GM18517 (cell line): Measurements from ENCODE around the gene PABPC1L.
A peak's percentile ranks its signal among the peaks of the same experiment; 100 is the strongest.
"Not testable (repeated sequence)": the region's sequence is repeated elsewhere in the genome, so short reads cannot be mapped to it uniquely, and the experiment has no call there.

Source experiments
- ATAC-seq: cut with Tn5 transposase; IDR thresholded peaks from one replicate; pipeline ENCODE4 v1.9.1; 2021; ENCODE audit warnings: mild to moderate bottlenecking, moderate library complexity; ENCODE audit not compliant: unreplicated experiment

PABPC1L gene

DNA sequence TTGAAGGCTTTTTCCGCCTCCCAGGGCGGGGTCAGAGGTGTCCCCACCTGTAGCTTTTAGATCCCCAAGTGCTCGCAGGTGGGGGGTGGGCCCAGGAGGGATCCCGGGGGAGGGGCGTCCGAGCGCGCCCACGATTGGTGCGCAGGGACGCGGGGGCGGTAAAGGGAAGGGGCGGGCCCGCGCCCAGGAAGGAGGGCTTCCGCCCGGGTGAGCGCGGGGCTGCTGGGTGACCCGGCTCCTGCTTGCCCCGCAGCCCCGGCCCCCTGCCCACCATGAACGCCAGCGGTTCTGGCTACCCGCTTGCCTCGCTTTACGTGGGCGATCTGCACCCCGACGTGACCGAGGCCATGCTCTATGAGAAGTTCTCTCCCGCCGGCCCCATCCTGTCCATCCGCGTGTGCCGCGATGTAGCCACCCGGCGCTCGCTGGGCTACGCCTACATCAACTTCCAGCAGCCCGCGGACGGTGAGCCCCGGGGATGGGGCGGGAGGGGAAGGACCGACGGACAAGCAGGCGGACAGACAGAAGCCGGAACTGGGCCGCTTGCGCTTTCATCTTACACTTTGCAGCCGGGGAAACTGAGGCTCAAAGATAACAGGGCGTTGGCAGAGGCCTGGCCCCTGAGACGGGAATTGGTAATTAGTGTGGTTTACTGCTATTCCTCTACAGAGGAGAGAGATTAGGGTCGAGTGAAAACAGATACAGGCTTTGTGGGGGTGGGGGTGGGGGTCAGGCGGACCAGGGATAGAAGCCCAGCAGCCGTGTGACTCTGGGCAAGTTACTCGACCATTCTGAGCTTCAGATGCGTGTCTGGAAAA lies at the start of gene PABPC1L:
PABPC1L (plus strand) TSS at position 189 of the 818 bp plus-strand sequence; CDS start at position 273, 84 bp downstream.
- ATAC-seq: peak; percentile 58

- no peak for ATAC-seq
Observed at GRCh38 chr20:44861531-44862006, 48.3 kb upstream of the PABPC1L start.

GRCh38 chr20:44862286-44862685 lies 47.6 kb upstream of the PABPC1L start:
- ATAC-seq: no peak

GRCh38 chr20:44863365-44864084 lies 46.3 kb upstream of the PABPC1L start:
- ATAC-seq: not testable (repeated sequence)

DNA sequence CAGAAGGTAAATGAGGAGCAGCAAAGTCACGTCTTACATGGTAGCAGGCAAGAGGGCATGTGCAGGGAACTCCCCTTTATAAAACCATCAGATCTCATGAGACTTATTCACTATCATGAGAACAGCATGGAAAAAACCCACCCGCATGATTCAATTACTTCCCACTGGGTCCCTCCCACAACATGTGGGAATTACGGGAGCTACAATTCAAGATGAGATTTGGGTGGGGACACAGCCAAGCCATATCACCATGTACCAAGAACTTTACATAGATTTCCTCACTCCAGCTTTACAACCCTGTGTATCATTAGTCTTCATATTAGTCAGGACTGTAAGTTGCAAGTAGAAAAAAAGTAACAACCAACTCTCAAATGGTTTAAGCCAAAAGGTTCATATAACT lies 45.4 kb upstream of the PABPC1L start:
- ATAC-seq: not testable (repeated sequence)

DNA sequence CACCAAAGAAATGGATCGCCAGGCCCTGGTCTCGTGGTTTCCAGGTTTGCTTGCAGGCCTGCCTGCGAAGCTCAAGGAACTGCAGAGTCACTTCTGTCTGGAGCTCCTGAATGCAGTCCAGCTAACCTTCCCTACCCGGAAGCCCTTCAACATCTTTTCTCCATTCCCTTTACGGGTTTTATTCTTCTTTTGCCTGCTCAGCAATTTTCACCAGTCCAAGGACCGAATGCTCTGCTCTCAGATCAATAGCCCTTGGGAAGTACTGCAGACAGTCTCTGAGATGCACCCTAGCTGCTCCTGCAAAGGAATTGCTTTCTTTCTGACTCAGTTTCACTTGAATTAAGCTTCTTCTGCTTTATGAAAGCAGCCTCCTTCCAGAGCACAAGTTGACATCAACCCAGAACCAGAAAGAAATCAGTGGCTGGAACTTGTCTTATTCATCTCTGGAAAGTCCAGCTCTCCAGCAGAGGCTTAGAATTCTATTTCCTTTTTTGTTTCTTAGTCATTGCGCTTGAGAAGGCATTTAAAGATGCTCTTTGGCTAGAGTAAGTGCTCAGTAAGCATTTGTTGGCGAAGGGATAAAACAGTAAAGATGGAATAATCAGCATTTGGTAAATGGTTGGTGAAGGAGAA lies 43.0 kb upstream of the PABPC1L start:
- no peak for ATAC-seq

DNA sequence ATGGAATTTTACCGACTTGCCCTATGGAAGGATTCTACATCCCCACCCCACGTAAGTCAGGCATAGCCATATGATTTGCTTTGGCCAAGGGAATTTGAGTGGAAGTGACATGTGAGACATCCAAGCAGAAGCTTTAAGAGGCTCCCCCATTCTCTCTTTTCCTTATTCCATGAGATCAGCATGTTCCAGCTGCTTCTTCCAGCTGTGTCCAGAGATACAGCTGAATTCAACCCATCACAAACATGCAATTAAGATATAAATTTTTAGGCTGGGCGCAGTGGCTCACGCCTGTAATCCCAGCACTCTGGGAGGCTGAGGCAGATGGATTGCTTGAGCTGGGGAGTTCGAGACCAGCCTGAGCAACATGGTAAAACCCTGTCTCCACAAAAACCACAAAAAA lies 40.4 kb upstream of the PABPC1L start:
- no peak for ATAC-seq

- not testable (repeated sequence) for ATAC-seq
Observed at GRCh38 chr20:44882360-44882759, 27.5 kb upstream of the PABPC1L start.

- ATAC-seq: no peak
Observed at GRCh38 chr20:44883214-44883902, 26.5 kb upstream of the PABPC1L start.

- ATAC-seq: peak; percentile 15
Observed at GRCh38 chr20:44884907-44885391, 24.9 kb upstream of the PABPC1L start.

DNA sequence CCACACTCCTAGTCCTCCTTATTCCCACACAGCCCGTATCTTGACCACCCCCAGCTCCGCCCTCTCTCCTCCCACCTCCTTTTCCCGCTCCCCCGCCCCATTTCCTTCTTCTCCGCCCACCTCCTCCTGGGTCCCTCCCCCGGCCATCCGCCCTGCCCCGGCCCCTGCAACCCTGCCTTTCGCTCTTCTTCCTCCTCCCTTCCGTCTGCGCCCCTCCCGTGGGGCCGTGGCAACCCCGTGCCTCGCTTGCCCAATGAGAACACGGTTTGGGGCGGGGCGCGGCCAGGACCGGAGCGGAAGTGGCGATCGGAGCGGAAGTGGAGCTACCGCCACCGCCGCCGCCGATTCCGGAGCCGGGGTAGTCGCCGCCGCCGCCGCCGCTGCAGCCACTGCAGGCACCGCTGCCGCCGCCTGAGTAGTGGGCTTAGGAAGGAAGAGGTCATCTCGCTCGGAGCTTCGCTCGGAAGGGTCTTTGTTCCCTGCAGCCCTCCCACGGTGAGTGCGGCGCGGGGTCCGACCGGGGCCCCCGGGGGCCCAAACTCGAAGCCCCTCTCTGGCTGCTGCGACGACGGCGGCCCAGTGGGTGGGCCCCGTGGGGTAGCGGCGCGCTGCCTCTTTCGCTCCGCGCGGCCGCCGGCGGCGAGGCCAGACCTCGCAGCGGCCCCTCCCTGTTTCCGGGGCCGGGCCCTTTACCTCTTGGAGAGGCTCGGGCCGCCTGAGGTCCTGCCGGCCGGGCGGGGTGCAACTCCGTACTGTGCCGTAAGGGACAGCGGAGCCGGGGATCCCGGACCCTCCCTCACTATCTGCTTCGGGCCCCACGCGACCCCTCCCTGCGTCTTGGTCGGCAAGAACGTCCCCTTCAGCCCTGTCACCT lies 24.2 kb upstream of the PABPC1L start, which contains the start of gene YWHAB:
YWHAB (plus strand) TSS at position 314 of the 874 bp plus-strand sequence. CDS start 15,829 bp downstream, outside the sequence.
- ATAC-seq: peak; percentile 76

GRCh38 chr20:44886266-44886651 lies 23.6 kb upstream of the PABPC1L start:
- ATAC-seq: no peak

GRCh38 chr20:44886828-44887227 lies 23.0 kb upstream of the PABPC1L start:
- no peak for ATAC-seq

DNA sequence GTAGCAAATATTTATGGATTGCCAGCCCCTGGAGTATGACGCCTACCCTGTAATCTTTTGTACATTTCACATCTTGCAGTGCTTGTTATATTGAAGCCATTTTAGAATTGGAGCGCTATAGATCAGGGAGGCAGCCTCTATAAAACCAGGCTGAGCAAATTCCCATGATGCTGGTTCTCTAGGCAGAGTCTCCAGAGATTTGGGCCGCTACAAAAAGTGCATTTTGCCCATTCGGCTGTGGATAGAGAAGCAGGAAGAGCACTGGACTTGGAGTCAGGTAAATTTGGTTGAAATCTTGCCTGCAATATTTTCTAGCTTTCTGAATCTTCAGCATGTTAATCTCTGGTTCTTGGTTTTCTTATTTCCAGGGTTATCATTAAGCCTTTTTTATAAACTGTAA lies 22.4 kb upstream of the PABPC1L start:
- no peak for ATAC-seq

DNA sequence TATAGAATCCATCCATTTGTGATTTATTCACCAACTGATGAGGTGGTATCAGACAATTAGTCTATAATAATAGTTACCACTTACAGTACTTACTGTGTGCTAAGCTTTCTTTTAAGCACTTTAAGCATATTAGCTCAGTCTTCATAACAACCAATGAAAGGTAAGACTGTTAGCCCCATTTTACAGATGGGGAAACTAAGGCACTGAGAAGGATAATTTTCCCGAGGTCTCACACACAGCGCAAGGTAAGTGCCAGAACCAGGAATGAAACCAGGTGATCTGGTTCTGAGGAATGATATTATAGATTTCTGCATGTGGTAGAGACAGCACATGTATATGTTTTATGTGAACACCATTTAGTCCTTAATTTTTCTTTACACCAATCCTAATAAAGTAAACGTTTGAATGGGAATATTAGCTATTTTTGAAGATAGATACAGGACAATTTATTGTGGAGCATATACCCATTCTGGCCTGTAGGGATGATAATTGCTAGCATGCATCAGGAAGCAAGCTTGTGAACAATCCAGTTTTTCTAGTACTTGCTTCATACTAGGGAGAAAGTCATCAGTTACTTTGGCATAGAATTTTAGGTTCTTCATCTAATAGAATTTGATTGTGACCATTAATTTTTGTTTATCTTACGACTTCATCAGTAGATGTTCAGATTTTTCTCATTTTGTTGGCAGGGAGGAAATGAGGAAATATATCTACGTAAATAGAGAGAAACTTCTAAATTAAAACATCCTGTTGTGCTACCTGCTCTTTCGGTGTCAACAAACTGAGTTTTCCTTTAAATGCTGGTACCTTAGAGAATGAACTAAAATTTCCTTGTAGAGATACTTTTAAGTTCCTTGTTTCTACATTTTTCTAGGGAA lies 21.4 kb upstream of the PABPC1L start:
- no peak for ATAC-seq

DNA sequence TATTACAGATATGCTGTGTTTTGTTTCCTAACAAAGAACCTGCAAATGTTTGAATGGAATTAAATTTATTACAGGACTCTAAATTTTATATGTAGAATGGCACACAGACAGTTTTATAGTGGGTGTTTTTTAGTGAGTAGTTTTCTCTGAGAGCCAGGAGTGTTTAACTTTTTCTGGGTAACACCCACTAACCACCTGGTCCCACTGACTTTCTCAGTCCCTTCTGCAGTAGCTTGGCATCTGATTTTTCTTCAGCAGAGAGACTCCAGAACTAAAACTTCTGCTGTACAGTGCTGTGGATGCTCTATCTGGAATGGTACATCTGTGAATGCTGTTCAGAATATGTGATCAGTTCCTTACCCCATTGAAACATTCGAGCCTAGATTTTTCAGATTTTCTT lies 18.0 kb upstream of the PABPC1L start:
- no peak for ATAC-seq

DNA sequence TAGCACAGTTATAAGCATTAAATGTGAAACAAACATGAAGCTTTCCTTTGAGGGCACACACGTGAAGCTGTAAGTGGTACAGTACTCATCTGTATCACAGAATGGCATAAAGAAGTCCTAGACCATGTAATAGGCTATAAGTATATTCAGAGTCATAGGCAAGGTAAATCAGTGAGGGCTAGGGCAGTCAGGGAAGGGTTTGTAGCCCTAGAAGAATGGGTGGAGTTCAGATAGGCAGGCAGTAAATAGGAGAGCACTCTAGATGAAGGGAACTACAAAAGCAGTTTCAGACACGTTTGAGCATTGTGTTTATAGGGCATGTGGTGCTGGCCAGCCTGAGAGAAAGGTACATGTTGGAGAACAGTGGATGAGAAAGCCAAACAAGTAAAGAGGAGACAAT lies 14.9 kb upstream of the PABPC1L start:
- ATAC-seq: no peak

- ATAC-seq: no peak
Observed at GRCh38 chr20:44896583-44896982, 13.3 kb upstream of the PABPC1L start.

- no peak for ATAC-seq
Observed at GRCh38 chr20:44897133-44897532, 12.7 kb upstream of the PABPC1L start.
